Measurements from ENCODE around the gene UBXN4.

UBXN4 gene

GRCh38 chr2:135782231-135782630 is 40.6 kb downstream of the UBXN4 start:
- Histone ChIP-seq H3K27me3 (no peaks in the 10 kb centered on the region), H3K36me3 (peaks cover 64 to 88% (median 85%) of the 10 kb centered on the region in 3 donors), H3K9me3 (no peaks in the 10 kb centered on the region), H3K4me1 (peaks cover 0 to 6% (median 0%) of the 10 kb centered on the region in 4 donors), H3K27ac (no peak overlapping the region), H3K4me3 (no peak overlapping the region)
- no peak for TF ChIP-seq CTCF (IDR thresholded peaks at IDR 0.05)
- no peak for DNase-seq
- intact Hi-C loops (cut with DNase I; ENCODE audit: low total_unique reads), result no loop called here

- Histone ChIP-seq H3K36me3 (peaks cover 56 to 76% (median 76%) of the 10 kb centered on the region in 3 donors), H3K4me1 (peaks cover 0 to 9% (median 0%) of the 10 kb centered on the region in 4 donors), H3K9me3 (no peaks in the 10 kb centered on the region), H3K27ac (no peak overlapping the region), H3K27me3 (no peaks in the 10 kb centered on the region), H3K4me3 (no peak overlapping the region)
- intact Hi-C loops (cut with DNase I; ENCODE audit: low total_unique reads), result no loop called here
- no peak for DNase-seq
- no peak for TF ChIP-seq CTCF (IDR thresholded peaks at IDR 0.05)
Observed at GRCh38 chr2:135783439-135783838, 41.8 kb downstream of the UBXN4 start.

GRCh38 chr2:135785032-135785431 is 43.4 kb downstream of the UBXN4 start:
- intact Hi-C loops (cut with DNase I; ENCODE audit: low total_unique reads), result no loop called here

GRCh38 chr2:135786823-135787222 is 45.2 kb downstream of the UBXN4 start:
- DNase-seq, result no peak
- intact Hi-C loops (cut with DNase I; ENCODE audit: low total_unique reads), result no loop called here
- no peak for TF ChIP-seq CTCF (IDR thresholded peaks at IDR 0.05)
- Histone ChIP-seq H3K9me3 (no peaks in the 10 kb centered on the region), H3K27me3 (no peaks in the 10 kb centered on the region), H3K36me3 (peaks cover 25 to 47% (median 44%) of the 10 kb centered on the region in 3 donors), H3K4me3 (no peak overlapping the region), H3K4me1 (peaks cover 0 to 9% (median 0%) of the 10 kb centered on the region in 4 donors), H3K27ac (no peak overlapping the region)

More at GRCh38 chr2:135785032-135785431, 43.4 kb downstream of the UBXN4 start:
- DNase-seq, result no peak
- no peak overlapping the region for H3K27ac ChIP-seq
- TF ChIP-seq CTCF (IDR thresholded peaks at IDR 0.05), result no peak
- peaks cover 0 to 9% (median 0%) of the 10 kb centered on the region in 4 donors for H3K4me1 ChIP-seq
- no peaks in the 10 kb centered on the region for H3K27me3 ChIP-seq
- H3K9me3 ChIP-seq, result no peaks in the 10 kb centered on the region
- no peak overlapping the region for H3K4me3 ChIP-seq
- H3K36me3 ChIP-seq, result peaks cover 43 to 65% (median 62%) of the 10 kb centered on the region in 3 donors

- Histone ChIP-seq H3K27ac (no peak overlapping the region), H3K9me3 (no peaks in the 10 kb centered on the region), H3K27me3 (no peaks in the 10 kb centered on the region), H3K4me3 (no peak overlapping the region), H3K4me1 (peaks cover 0 to 9% (median 0%) of the 10 kb centered on the region in 4 donors), H3K36me3 (peaks cover 6 to 12% (median 8%) of the 10 kb centered on the region in 3 donors)
- intact Hi-C loops (cut with DNase I; ENCODE audit: low total_unique reads), result no loop called here
- DNase-seq, result no peak
- TF ChIP-seq CTCF (IDR thresholded peaks at IDR 0.05), result no peak
Observed at GRCh38 chr2:135790423-135790822, 48.8 kb downstream of the UBXN4 start.
